ENCODE measurements around the gene KLHDC4. TPM values are rescaled to one million over a fixed set of nuclear protein-coding genes. Genes with fewer than 3 reads are reported as not detected.
A peak's percentile ranks its signal among the peaks of the same experiment; 100 is the strongest.

Gene KLHDC4
- total RNA-seq, 2 experiments from 2014 or later: 80.8 to 81.7 TPM

GRCh38 chr16:87698676-87699199 is 67.0 kb downstream of the KLHDC4 start:
- intact Hi-C loops (cut with micrococcal nuclease): no loop called here
- Mint-ChIP-seq H3K4me1 (ENCODE audit: low read depth) (peaks cover 35% of the 10 kb centered on the region), H3K27me3 (no peaks in the 10 kb centered on the region), H3K9me3 (no peaks in the 10 kb centered on the region), H3K36me3 (ENCODE audit: low read depth) (peaks cover 16% of the 10 kb centered on the region), H3K4me3 (no peak overlapping the region), H3K27ac (peak overlapping the region; percentile 66)
- CTCF ChIA-PET: no interaction called here
- ATAC-seq (no peak), DNase-seq (no peak)
- POLR2A ChIA-PET: interaction anchor here (1.9 kb wide), 1 partner anchor 12 kb away, joined by 5 read pairs; no protein-coding TSS in a partner anchor
- TF ChIP-seq, protein P1, sequence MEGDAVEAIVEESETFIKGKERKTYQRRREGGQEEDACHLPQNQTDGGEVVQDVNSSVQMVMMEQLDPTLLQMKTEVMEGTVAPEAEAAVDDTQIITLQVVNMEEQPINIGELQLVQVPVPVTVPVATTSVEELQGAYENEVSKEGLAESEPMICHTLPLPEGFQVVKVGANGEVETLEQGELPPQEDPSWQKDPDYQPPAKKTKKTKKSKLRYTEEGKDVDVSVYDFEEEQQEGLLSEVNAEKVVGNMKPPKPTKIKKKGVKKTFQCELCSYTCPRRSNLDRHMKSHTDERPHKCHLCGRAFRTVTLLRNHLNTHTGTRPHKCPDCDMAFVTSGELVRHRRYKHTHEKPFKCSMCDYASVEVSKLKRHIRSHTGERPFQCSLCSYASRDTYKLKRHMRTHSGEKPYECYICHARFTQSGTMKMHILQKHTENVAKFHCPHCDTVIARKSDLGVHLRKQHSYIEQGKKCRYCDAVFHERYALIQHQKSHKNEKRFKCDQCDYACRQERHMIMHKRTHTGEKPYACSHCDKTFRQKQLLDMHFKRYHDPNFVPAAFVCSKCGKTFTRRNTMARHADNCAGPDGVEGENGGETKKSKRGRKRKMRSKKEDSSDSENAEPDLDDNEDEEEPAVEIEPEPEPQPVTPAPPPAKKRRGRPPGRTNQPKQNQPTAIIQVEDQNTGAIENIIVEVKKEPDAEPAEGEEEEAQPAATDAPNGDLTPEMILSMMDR (IDR thresholded peaks at IDR 0.05): no peak

DNA sequence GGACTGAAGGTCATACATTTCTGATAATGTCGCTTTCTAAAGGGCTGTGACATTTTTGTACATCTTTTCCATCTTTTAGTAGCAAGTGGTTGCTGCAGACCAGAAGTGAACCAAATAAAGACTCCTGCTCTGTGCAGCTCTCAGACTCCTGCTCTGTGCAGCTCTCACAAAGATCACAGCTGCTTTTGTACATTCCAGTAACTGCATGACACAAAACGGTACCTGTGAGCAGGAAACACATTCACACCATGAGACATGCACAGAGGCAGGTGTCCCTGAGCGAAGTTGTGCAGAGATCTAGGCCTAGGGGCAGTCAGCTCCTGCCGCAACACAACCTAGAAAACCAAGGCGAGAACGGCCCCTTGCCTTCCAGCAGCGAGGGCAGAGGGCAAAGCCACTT is 67.5 kb downstream of the KLHDC4 start:
- ATAC-seq (no peak), DNase-seq (peak; percentile 12)
- ChIA-PET CTCF (no interaction called here), POLR2A (interaction anchor here (1.9 kb wide), 1 partner anchor 12 kb away, joined by 5 read pairs; no protein-coding TSS in a partner anchor)
- Mint-ChIP-seq H3K36me3 (ENCODE audit: low read depth) (peaks cover 16% of the 10 kb centered on the region), H3K4me3 (no peak overlapping the region), H3K4me1 (ENCODE audit: low read depth) (peaks cover 30% of the 10 kb centered on the region), H3K27me3 (no peaks in the 10 kb centered on the region), H3K27ac (peak overlapping the region; percentile 66), H3K9me3 (no peaks in the 10 kb centered on the region)
- TF ChIP-seq, protein P1 (IDR thresholded peaks at IDR 0.05): no peak
- intact Hi-C loops (cut with micrococcal nuclease): no loop called here

GRCh38 chr16:87697792-87698191 is 68.0 kb downstream of the KLHDC4 start:
- Mint-ChIP-seq H3K4me3 (no peak overlapping the region), H3K9me3 (no peaks in the 10 kb centered on the region), H3K27ac (peak overlapping the region; percentile 66), H3K4me1 (ENCODE audit: low read depth) (peaks cover 26% of the 10 kb centered on the region), H3K36me3 (ENCODE audit: low read depth) (peaks cover 14% of the 10 kb centered on the region), H3K27me3 (no peaks in the 10 kb centered on the region)
- intact Hi-C loops (cut with micrococcal nuclease): no loop called here
- TF ChIP-seq, protein P1 (IDR thresholded peaks at IDR 0.05): no peak
- CTCF ChIA-PET: no interaction called here
- POLR2A ChIA-PET: interaction anchor here (1.9 kb wide), 1 partner anchor 13 kb away, joined by 5 read pairs; no protein-coding TSS in a partner anchor
- ATAC-seq (no peak), DNase-seq (no peak)

DNA sequence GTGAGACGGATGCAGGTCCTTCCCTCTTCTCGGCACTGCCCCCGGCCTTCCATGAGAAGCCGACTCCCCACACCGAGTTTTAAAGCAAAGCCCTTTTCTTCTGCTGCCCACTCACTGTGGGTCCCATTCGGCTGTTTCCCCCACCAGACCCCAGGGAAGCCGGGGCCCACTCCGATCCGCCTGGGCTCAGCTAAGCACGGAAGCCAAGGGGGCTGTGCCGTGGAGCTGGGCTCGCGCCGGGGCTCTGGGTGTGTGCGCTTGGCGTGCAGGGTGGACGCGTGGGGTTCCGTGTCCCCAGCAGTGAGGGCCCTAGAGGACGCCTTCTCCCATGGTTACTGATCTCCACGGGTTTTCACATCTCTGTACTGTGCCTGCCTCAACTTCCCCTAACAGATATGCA is 68.5 kb downstream of the KLHDC4 start:
- POLR2A ChIA-PET: no interaction called here
- Mint-ChIP-seq H3K27ac (no peak overlapping the region), H3K9me3 (no peaks in the 10 kb centered on the region), H3K4me3 (no peak overlapping the region), H3K36me3 (ENCODE audit: low read depth) (peaks cover 10% of the 10 kb centered on the region), H3K4me1 (ENCODE audit: low read depth) (peaks cover 21% of the 10 kb centered on the region), H3K27me3 (no peaks in the 10 kb centered on the region)
- DNase-seq (no peak), ATAC-seq (no peak)
- CTCF ChIA-PET: no interaction called here
- TF ChIP-seq, protein P1 (IDR thresholded peaks at IDR 0.05): no peak
- intact Hi-C loops (cut with micrococcal nuclease): no loop called here

DNA sequence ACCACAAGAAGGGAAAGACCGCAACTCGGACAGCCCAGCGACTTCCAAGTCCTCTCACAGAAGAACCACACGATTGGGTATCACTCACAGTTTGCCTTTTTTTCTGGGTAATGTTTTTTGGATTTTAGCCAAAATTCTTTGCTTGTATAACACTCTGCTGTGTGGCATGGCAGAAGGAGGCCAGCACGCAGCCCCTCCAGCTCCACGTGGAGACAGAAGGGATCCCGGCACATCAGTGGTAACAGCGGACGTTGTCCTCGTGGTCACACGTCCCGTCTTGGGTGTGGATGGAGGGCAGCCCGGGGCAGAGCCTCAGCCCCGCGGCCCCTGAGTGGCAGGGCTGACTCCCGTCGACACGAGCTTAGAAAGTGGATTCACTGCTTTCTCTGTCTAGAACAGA is 69.1 kb downstream of the KLHDC4 start:
- ATAC-seq: no peak
- Mint-ChIP-seq H3K9me3 (no peaks in the 10 kb centered on the region), H3K4me1 (ENCODE audit: low read depth) (peaks cover 16% of the 10 kb centered on the region), H3K36me3 (ENCODE audit: low read depth) (peaks cover 5% of the 10 kb centered on the region), H3K4me3 (no peak overlapping the region), H3K27me3 (no peaks in the 10 kb centered on the region), H3K27ac (no peak overlapping the region)
- TF ChIP-seq, protein P1 (IDR thresholded peaks at IDR 0.05): no peak
- ChIA-PET POLR2A (no interaction called here), CTCF (no interaction called here)
- intact Hi-C loops (cut with micrococcal nuclease): no loop called here
- DNase-seq: no peak

Data from activated CD8-positive, alpha-beta T cell treated with anti-CD3 and anti-CD28 coated beads for 36 hours (primary cell).